Gastrocnemius medialis (tissue), 4 donors: Measurements from ENCODE around the gene TENM3. TPM values are rescaled to one million over a fixed set of nuclear protein-coding genes. Genes with fewer than 3 reads are reported as not detected.

Experiments used
- ATAC-seq, 2 donors: fragments of 150-250 bp; one replicate each; pipeline ENCODE4 v1.9.1; 2016
- DNase-seq, 2 donors: peaks; one replicate each; pipeline ENCODE4 v3.0.0-alpha.2; 2019
- H3K27ac ChIP-seq, 4 donors: fragments of 200-600 bp; sonication (generic); 1 replicate in 1 of 4; 2 replicates in 3 of 4; pipeline ENCODE4 v1.5.1; 2016 to 2018; ENCODE audit warnings: mild to moderate bottlenecking in 2 of 4, moderate library complexity in 1 of 4
- H3K27me3 ChIP-seq, 3 donors: fragments of 200-600 bp; sonication (generic) in 2 of 3; 1 replicate in 1 of 3; 2 replicates in 2 of 3; pipeline versions ENCODE4 v1.5.1 to v1.6.0; 2016 to 2019; ENCODE audit warnings: mild to moderate bottlenecking in 1 of 3, moderate library complexity in 1 of 3
- H3K36me3 ChIP-seq, 2 donors: fragments of 200-600 bp; sonication (generic) in 1 of 2; one replicate each; pipeline ENCODE4 v1.5.1; 2017 to 2018
- H3K4me1 ChIP-seq, 2 donors: fragments of 200-600 bp; sonication (generic) in 1 of 2; one replicate each; pipeline ENCODE4 v1.5.1; 2016 to 2017; ENCODE audit warnings: mild to moderate bottlenecking in 2 of 2
- H3K4me3 ChIP-seq, 4 donors: fragments of 200-600 bp; sonication (generic) in 3 of 4; 1 replicate in 1 of 4; 2 replicates in 3 of 4; pipeline ENCODE4 v1.5.1; 2016 to 2019; ENCODE audit warnings: mild to moderate bottlenecking in 2 of 4
- H3K9me3 ChIP-seq, 3 donors: fragments of 200-600 bp; sonication (generic) in 2 of 3; 1 replicate in 1 of 3; 2 replicates in 2 of 3; pipeline ENCODE4 v1.5.1; 2016 to 2019
- POLR2A ChIP-seq, 2 donors: fragments of 450-650 bp; IDR thresholded peaks; one replicate each; pipeline ENCODE4 v1.6.1; 2017; ENCODE audit warnings: antibody characterized with exemption in 2 of 2, mild to moderate bottlenecking in 2 of 2, moderate library complexity in 2 of 2
- in situ Hi-C, 4 donors: fragments of 200-750 bp; cut with MboI; loops; one replicate each; pipeline versions ENCODE4 v1.15.0 to v1.8.0; 2017; ENCODE audit warnings: low sequenced_read_pairs in 4 of 4
- intact Hi-C: fragments of 100-400 bp; cut with DNase I; formaldehyde crosslinking; loops from one replicate; pipeline ENCODE4 v1.15.1; 2023; ENCODE audit warnings: low total_unique reads
- total RNA-seq, 4 donors: library from RNA; depleted of rRNA; stranded (reverse); fragments of >200 nt; gene quantifications; one replicate each; pipeline versions ENCODE4 v1.1.0 to v1.2.3, GENCODE V29; 2016
- TF ChIP-seq, protein P1 (sequence below), 5 experiments: fragments of 450-650 bp in 3 of 5; fragments of 200-600 bp in 2 of 5; sonication (generic) in 2 of 5; IDR thresholded peaks in 4 of 5; conservative IDR thresholded peaks in 1 of 5; 1 replicate in 4 of 5; 2 replicates in 1 of 5; pipeline ENCODE4 v1.5.1; 2016 to 2019; ENCODE audit warnings: antibody characterized with exemption in 5 of 5, mild to moderate bottlenecking in 3 of 5, moderate library complexity in 3 of 5

Gene TENM3
- total RNA-seq, 4 donors from 2014 or later = 8.3 to 16.2 (median 12.3) TPM

DNA sequence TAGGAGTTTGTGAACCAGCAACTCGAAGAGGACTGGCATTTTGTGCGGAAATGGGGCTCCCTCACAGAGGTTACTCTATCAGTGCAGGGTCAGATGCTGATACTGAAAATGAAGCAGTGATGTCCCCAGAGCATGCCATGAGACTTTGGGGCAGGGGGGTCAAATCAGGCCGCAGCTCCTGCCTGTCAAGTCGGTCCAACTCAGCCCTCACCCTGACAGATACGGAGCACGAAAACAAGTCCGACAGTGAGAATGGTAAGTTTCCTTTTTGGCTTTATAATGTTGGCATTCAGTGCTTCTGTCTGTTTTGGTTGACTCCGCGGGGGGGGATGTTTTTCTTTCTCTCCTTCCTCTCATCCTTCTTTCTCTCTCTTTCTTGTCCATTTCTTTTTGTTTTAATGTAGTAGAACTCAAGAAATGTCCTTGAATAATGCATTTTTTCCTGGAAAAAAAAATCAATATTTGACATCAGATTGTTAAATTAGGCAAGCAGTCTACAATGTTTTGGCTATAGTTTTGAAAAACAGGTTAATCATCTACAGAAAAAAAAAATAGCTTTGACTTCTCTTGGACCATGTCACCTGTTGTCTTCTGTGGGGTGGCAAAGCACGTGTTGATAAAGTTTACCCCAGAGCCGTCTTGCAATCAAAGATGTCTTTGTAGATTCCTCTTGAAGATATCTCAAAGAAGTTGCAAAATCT is 103.6 kb downstream of the TENM3 start:
- no peak overlapping the region for H3K4me3 ChIP-seq
- no peak for ATAC-seq
- intact Hi-C loops = no loop called here
- TF ChIP-seq, protein P1, sequence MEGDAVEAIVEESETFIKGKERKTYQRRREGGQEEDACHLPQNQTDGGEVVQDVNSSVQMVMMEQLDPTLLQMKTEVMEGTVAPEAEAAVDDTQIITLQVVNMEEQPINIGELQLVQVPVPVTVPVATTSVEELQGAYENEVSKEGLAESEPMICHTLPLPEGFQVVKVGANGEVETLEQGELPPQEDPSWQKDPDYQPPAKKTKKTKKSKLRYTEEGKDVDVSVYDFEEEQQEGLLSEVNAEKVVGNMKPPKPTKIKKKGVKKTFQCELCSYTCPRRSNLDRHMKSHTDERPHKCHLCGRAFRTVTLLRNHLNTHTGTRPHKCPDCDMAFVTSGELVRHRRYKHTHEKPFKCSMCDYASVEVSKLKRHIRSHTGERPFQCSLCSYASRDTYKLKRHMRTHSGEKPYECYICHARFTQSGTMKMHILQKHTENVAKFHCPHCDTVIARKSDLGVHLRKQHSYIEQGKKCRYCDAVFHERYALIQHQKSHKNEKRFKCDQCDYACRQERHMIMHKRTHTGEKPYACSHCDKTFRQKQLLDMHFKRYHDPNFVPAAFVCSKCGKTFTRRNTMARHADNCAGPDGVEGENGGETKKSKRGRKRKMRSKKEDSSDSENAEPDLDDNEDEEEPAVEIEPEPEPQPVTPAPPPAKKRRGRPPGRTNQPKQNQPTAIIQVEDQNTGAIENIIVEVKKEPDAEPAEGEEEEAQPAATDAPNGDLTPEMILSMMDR (IDR thresholded peaks at IDR 0.05 in 4 of 5, conservative IDR thresholded peaks at IDR 0.05 in 1 of 5) = no peak
- no peak for TF ChIP-seq POLR2A (IDR thresholded peaks at IDR 0.05)
- in situ Hi-C loops = no loop called here
- H3K27me3 ChIP-seq = no peaks in the 10 kb centered on the region
- no peaks in the 10 kb centered on the region for H3K9me3 ChIP-seq
- no peak for DNase-seq
- no peaks in the 10 kb centered on the region for H3K36me3 ChIP-seq
- no peaks in the 10 kb centered on the region for H3K4me1 ChIP-seq
- no peak overlapping the region for H3K27ac ChIP-seq

DNA sequence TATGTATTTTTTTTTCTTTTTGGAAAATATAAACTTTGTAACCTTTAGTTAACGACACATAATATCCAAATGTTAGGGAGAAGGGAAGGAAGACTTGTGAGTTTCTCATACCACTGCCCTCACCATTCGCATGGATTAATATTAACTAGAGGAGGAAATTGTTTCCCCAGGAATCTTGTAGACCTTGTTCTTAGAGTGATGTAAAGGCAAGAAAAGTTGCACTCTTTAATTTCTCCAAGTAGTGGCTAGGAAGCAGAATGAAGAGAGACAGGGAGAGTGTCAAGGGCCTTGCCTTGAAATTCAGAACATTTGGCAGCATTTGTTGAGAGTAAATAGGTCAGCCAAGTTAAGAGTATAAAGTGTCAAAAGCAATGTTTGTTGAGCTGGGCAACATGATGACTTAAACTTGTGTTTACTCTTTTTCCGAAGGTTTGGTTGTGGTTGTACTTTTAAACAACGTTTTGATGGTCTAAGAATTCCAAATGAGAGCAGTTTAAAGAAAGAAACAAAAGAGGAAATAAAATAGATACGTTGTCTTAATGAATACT is 105.7 kb downstream of the TENM3 start:
- no peak for TF ChIP-seq POLR2A (IDR thresholded peaks at IDR 0.05)
- TF ChIP-seq, protein P1 (IDR thresholded peaks at IDR 0.05 in 4 of 5, conservative IDR thresholded peaks at IDR 0.05 in 1 of 5) = no peak
- in situ Hi-C loops (no loop called here), intact Hi-C loops (no loop called here)
- DNase-seq (no peak), ATAC-seq (no peak)
- Histone ChIP-seq H3K4me3 (no peak overlapping the region), H3K4me1 (no peaks in the 10 kb centered on the region), H3K36me3 (no peaks in the 10 kb centered on the region), H3K9me3 (no peaks in the 10 kb centered on the region), H3K27me3 (no peaks in the 10 kb centered on the region), H3K27ac (no peak overlapping the region)

DNA sequence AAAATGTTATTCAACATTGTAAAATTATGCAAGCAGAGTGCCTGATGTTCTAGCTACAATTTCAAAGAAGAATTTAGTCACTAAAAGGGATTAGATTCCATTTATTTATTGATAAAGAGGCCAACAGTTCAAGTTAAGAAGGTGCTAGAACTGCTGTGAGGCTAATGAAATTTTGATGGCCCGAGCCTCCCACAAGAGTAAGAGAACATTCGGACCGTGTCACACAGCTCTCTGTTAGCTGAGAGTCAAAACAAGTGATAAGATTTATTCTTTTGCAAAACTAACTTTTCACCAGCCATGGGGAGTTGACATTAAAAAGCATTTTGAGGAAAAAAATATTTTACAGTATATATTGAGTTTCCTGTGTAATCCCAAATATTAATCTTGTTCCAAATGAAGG is 106.8 kb downstream of the TENM3 start:
- Histone ChIP-seq H3K4me3 (no peak overlapping the region), H3K4me1 (no peaks in the 10 kb centered on the region), H3K36me3 (no peaks in the 10 kb centered on the region), H3K27me3 (no peaks in the 10 kb centered on the region), H3K27ac (no peak overlapping the region), H3K9me3 (no peaks in the 10 kb centered on the region)
- ATAC-seq = no peak
- in situ Hi-C loops (no loop called here), intact Hi-C loops (no loop called here)
- DNase-seq = no peak
- TF ChIP-seq, protein P1 (IDR thresholded peaks at IDR 0.05 in 4 of 5, conservative IDR thresholded peaks at IDR 0.05 in 1 of 5) = no peak
- no peak for TF ChIP-seq POLR2A (IDR thresholded peaks at IDR 0.05)

DNA sequence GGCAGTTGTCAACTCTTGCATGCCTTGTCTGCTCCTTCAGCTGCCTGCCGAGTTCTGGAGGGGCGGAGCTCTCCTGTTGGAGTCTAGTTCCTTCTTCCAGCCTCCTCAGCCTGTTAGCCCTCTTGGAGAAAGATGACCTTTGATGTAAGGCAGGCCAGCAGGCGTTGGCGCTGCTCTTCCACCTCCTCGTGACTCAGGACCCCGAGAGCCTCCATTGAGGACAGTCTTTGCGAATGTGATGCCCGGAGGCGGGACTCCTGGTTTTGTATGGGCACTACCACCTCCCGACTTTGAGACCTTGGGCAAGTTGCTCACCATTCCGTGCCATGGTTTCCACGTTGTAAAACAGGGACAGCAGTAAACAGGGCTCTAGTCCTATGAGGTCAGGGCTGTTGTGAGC is 108.3 kb downstream of the TENM3 start:
- Histone ChIP-seq H3K9me3 (no peaks in the 10 kb centered on the region), H3K4me3 (no peak overlapping the region), H3K36me3 (no peaks in the 10 kb centered on the region), H3K27me3 (no peaks in the 10 kb centered on the region), H3K4me1 (no peaks in the 10 kb centered on the region), H3K27ac (no peak overlapping the region)
- no peak for DNase-seq
- intact Hi-C loops (no loop called here), in situ Hi-C loops (no loop called here)
- no peak for ATAC-seq
- TF ChIP-seq, protein P1 (IDR thresholded peaks at IDR 0.05 in 4 of 5, conservative IDR thresholded peaks at IDR 0.05 in 1 of 5) = no peak
- no peak for TF ChIP-seq POLR2A (IDR thresholded peaks at IDR 0.05)
